GM19397 (cell line): Measurements from ENCODE around the gene CAPN12.

Source experiments
- ATAC-seq: cut with Tn5 transposase; IDR thresholded peaks from one replicate; pipeline ENCODE4 v1.9.1; 2021; ENCODE audit warnings: mild to moderate bottlenecking, moderate library complexity; ENCODE audit not compliant: unreplicated experiment

The CAPN12 gene

DNA sequence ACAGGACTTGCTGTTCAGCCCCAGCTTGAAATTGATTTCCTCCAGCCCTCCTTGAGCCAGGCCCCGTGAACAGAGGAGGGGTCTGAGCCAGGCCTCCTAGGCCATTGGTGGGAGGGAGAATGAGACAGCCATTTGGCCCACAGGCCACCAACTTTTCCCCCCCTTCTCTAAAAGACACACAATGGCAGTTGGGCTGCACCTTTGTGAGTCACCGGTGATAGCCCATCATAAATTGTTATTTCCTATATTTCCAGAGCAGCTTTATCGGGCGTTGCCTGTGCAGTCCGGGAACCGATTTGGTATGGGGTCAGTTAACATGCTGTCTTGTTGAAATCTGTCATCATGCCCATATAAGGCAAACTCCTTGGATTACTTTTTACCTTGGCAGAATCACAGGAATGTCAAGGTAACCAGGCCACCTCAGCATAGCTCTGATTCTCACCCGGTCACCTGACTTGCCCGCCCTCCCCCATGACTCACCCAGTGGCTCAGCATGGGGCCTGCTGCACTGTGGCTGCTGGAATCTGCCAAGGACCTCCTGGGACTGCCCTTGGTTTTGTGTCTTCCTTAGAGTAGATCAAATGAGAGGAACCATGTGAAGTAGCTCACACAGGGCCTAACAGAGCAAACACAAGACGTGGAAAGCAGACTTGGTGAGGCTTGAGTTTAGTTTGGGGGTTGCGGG is 60.7 kb downstream of the CAPN12 start:
- no peak for ATAC-seq

DNA sequence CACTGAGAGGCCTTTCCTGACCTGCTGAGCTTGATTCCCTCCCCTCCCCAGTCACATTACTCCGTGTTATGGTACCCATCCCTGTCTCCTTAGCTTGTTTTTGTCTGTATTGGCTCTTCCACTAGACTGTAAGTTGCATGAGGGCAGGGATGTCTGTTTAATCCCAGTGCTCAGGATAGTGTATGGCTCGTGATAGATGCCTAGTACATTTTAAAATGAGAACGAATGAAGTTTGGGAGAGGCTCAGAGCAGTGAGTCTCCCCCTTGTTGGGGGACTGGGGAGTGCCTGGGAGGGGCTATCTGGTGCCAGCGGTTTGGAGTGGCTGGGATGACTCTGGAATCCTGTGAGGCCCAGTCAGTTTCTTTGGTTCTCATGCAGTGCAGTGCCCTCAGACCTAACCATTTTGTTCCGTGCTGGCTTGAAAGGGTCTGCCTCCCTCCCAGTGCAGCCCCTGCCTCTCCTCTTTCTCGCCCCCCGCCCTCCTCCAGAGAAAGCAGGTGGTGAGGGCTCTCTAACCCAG is 61.3 kb downstream of the CAPN12 start:
- ATAC-seq, result no peak

DNA sequence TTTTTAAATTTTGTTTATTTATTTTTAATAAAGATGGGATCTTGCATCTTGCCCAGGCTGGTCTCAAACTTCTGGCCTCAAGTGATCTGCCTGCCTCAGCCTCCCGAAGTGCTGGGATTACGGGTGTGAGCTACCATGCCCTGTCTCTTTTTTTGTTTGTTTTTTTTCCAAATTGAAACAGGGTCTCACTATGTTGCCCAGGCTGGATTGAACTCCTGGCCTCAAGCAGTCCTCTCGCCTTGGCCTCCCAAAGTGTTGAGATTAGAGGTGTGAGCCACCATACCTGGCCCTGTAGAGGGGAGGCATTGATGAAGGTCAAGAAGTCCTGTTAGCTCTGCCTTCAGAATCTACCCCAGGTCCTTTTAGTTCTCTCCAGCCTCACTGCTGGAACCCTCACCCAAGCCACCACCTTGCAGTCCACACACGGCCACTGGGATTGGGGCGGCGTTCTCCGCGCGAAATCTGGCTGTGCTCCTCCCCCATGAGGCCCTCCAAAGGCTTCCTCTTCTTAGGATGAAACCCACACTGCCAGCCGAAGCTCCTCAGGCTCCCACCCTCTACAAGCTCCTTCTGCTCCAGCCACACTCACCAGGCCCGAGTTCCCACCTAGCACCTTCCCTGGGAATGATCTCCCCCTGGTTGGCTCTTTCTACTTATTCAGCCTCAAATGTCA is 61.9 kb downstream of the CAPN12 start:
- no peak for ATAC-seq
